CD14-positive monocyte (primary cell): ENCODE measurements around the gene TNFRSF14. TPM values are rescaled to one million over a fixed set of nuclear protein-coding genes. Genes with fewer than 3 reads are reported as not detected.

Experiments used
- DNase-seq, 3 donors: peaks; one replicate each; pipeline ENCODE4 v3.0.0-alpha.2; 2011 to 2022
- H2AFZ ChIP-seq: 2 replicates; pipeline ENCODE4 v1.6.0; 2012; ENCODE audit warnings: mild to moderate bottlenecking, low read depth, low read length, inconsistent platforms; ENCODE audit not compliant: insufficient read depth, poor library complexity, severe bottlenecking
- H3K27ac ChIP-seq, 2 donors: 1 replicate in 1 of 2; 2 replicates in 1 of 2; pipeline ENCODE4 v1.5.1; 2012 to 2013; ENCODE audit warnings: low read length in 2 of 2, control low read depth in 1 of 2, inconsistent platforms in 1 of 2, low read depth in 1 of 2, mild to moderate bottlenecking in 1 of 2
- H3K27me3 ChIP-seq, 2 donors: one replicate each; pipeline versions ENCODE4 v1.6.0 to v1.6.1; 2011 to 2013; ENCODE audit warnings: low read length in 2 of 2; ENCODE audit not compliant: control insufficient read depth in 2 of 2, insufficient read depth in 2 of 2
- H3K36me3 ChIP-seq, 2 donors: replicated peaks in 1 of 2; 1 replicate in 1 of 2; 2 replicates in 1 of 2; pipeline versions ENCODE4 v1.5.1 to v1.6.1; 2012 to 2013; ENCODE audit warnings: low read length in 2 of 2, control low read depth in 1 of 2, inconsistent platforms in 1 of 2, mild to moderate bottlenecking in 1 of 2; ENCODE audit not compliant: insufficient read depth in 2 of 2, control insufficient read depth in 1 of 2
- H3K4me1 ChIP-seq, 2 donors: 1 replicate in 1 of 2; 2 replicates in 1 of 2; pipeline versions ENCODE4 v1.5.1 to v1.6.1; 2012 to 2013; ENCODE audit warnings: low read length in 2 of 2, control low read depth in 1 of 2, inconsistent platforms in 1 of 2, mild to moderate bottlenecking in 1 of 2, moderate library complexity in 1 of 2; ENCODE audit not compliant: insufficient read depth in 2 of 2, control insufficient read depth in 1 of 2
- H3K4me2 ChIP-seq: replicated peaks from 2 replicates; pipeline ENCODE3; 2012; ENCODE audit warnings: low read length, moderate library complexity, mild to moderate bottlenecking; ENCODE audit not compliant: poor library complexity, severe bottlenecking; ENCODE audit errors: extremely low read depth
- H3K4me3 ChIP-seq, 3 experiments: fragments of 200-600 bp in 1 of 3; sonication (generic) in 1 of 3; replicated peaks in 1 of 3; 1 replicate in 2 of 3; 2 replicates in 1 of 3; pipeline ENCODE4 v1.5.1; 2011 to 2013; ENCODE audit warnings: low read length in 3 of 3, mild to moderate bottlenecking in 3 of 3, control low read depth in 2 of 3, low read depth in 2 of 3, inconsistent platforms in 1 of 3, moderate library complexity in 1 of 3
- H3K79me2 ChIP-seq: 2 replicates; pipeline ENCODE4 v1.6.0; 2012; ENCODE audit warnings: mild to moderate bottlenecking, control low read depth, inconsistent platforms, low read length, moderate library complexity; ENCODE audit not compliant: insufficient read depth
- H3K9ac ChIP-seq: 2 replicates; pipeline ENCODE4 v1.6.0; 2017; ENCODE audit warnings: low read length, mild to moderate bottlenecking; ENCODE audit not compliant: insufficient read depth, poor library complexity, severe bottlenecking
- H3K9me3 ChIP-seq, 2 donors: replicated peaks in 1 of 2; 1 replicate in 1 of 2; 2 replicates in 1 of 2; pipeline versions ENCODE4 v1.5.1 to v1.6.1; 2012 to 2013; ENCODE audit warnings: low read length in 2 of 2, control low read depth in 1 of 2; ENCODE audit not compliant: control insufficient read depth in 1 of 2, insufficient read depth in 1 of 2
- H4K20me1 ChIP-seq: 2 replicates; pipeline ENCODE4 v1.6.0; 2012; ENCODE audit warnings: mild to moderate bottlenecking, low read length, control low read depth, moderate library complexity; ENCODE audit not compliant: insufficient read depth
- H3K27ac Mint-ChIP-seq, 7 donors: one replicate each; pipeline ENCODE4 v1.8.0; 2020; ENCODE audit warnings: mild to moderate bottlenecking in 7 of 7, mixed read lengths in 7 of 7, moderate library complexity in 6 of 7, inconsistent platforms in 2 of 7
- H3K27me3 Mint-ChIP-seq, 3 donors: one replicate each; pipeline ENCODE4 v1.8.0; 2021 to 2022; ENCODE audit warnings: low read depth in 3 of 3, mild to moderate bottlenecking in 3 of 3, mixed read lengths in 3 of 3, moderate library complexity in 3 of 3, inconsistent platforms in 1 of 3
- H3K36me3 Mint-ChIP-seq, 2 donors: one replicate each; pipeline ENCODE4 v1.8.0; 2020; ENCODE audit warnings: mixed read lengths in 2 of 2, inconsistent platforms in 1 of 2, mild to moderate bottlenecking in 1 of 2
- H3K4me1 Mint-ChIP-seq: one replicate; pipeline ENCODE4 v1.8.0; 2020; ENCODE audit warnings: mild to moderate bottlenecking, mixed read lengths
- H3K4me3 Mint-ChIP-seq, 2 donors: one replicate each; pipeline ENCODE4 v1.8.0; 2020; ENCODE audit warnings: mild to moderate bottlenecking in 2 of 2, mixed read lengths in 2 of 2, moderate library complexity in 1 of 2
- H3K9me3 Mint-ChIP-seq, 7 donors: one replicate each; pipeline ENCODE4 v1.8.0; 2020 to 2022; ENCODE audit warnings: mixed read lengths in 7 of 7, mild to moderate bottlenecking in 6 of 7, moderate library complexity in 6 of 7, inconsistent platforms in 2 of 7
- WGBS: methylation state at CpG from one replicate; pipeline ENCODE4 v1.1.5; 2013; ENCODE audit warnings: missing lambda C conversion rate; ENCODE audit not compliant: insufficient coverage; 5-methylcytosine and 5-hydroxymethylcytosine counted together
- intact Hi-C, 2 donors: fragments of 100-400 bp; cut with micrococcal nuclease; formaldehyde crosslinking; loops; one replicate each; pipeline versions ENCODE4 v1.15.0 to v1.15.1; 2023
- polyA plus RNA-seq, 3 donors: library from polyadenylated mRNA; depleted of rRNA in 1 of 3; unstranded in 2 of 3; stranded (reverse) in 1 of 3; fragments of 300-500 nt in 2 of 3; fragments of >200 nt in 1 of 3; fragmentation: Illumina TruSeq in 2 of 3; gene quantifications; 1 replicate in 2 of 3; 2 replicates in 1 of 3; pipeline ENCODE4 v1.2.3, GENCODE V29; 2012 to 2021
- TF ChIP-seq, protein P1 (sequence below): fragments of 200-600 bp; IDR thresholded peaks from one replicate; pipeline ENCODE4 v1.8.0; 2022; ENCODE audit warnings: antibody characterized with exemption, mild to moderate bottlenecking

TNFRSF14 gene
- polyA plus RNA-seq, 3 donors, result 62.1 to 512 (median 64.4) TPM

GRCh38 chr1:2519729-2520128 lies 36.4 kb upstream of the TNFRSF14 start:
- Histone ChIP-seq H2AFZ (no peak overlapping the region), H3K4me1 (peaks cover 3 to 8% of the 10 kb centered on the region in 2 donors), H3K36me3 (peaks cover 67 to 81% of the 10 kb centered on the region in 2 donors), H3K4me3 (no peak overlapping the region), H3K9me3 (no peaks in the 10 kb centered on the region), H4K20me1 (peaks cover 80% of the 10 kb centered on the region), H3K9ac (no peak overlapping the region), H3K27me3 (no peaks in the 10 kb centered on the region), H3K4me2 (no peak overlapping the region), H3K79me2 (peaks cover 33% of the 10 kb centered on the region), H3K27ac (no peak overlapping the region)
- H3K27ac Mint-ChIP-seq, result no peak overlapping the region
- no peaks in the 10 kb centered on the region for H3K9me3 Mint-ChIP-seq
- no peak overlapping the region for H3K4me3 Mint-ChIP-seq
- DNase-seq, result no peak
- intact Hi-C loops, result loop anchor here (5.0 to 10.0 kb wide), 2 partner anchors 127 to 315 kb away; partner anchors contain the start of genes MORN1 (in 1 of the 2) and RER1 (in 1 of the 2)
- H3K27me3 Mint-ChIP-seq, result peaks cover 0 to 1% (median 0%) of the 10 kb centered on the region in 3 donors
- H3K4me1 Mint-ChIP-seq, result peaks cover 10% of the 10 kb centered on the region
- 96% methylated on average over 30 of the region's 30 CpGs for WGBS
- H3K36me3 Mint-ChIP-seq, result peaks cover 67 to 83% of the 10 kb centered on the region in 2 donors
- TF ChIP-seq, protein P1, sequence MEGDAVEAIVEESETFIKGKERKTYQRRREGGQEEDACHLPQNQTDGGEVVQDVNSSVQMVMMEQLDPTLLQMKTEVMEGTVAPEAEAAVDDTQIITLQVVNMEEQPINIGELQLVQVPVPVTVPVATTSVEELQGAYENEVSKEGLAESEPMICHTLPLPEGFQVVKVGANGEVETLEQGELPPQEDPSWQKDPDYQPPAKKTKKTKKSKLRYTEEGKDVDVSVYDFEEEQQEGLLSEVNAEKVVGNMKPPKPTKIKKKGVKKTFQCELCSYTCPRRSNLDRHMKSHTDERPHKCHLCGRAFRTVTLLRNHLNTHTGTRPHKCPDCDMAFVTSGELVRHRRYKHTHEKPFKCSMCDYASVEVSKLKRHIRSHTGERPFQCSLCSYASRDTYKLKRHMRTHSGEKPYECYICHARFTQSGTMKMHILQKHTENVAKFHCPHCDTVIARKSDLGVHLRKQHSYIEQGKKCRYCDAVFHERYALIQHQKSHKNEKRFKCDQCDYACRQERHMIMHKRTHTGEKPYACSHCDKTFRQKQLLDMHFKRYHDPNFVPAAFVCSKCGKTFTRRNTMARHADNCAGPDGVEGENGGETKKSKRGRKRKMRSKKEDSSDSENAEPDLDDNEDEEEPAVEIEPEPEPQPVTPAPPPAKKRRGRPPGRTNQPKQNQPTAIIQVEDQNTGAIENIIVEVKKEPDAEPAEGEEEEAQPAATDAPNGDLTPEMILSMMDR, result no peak

- peaks cover 0 to 1% (median 0%) of the 10 kb centered on the region in 3 donors for H3K27me3 Mint-ChIP-seq
- Histone ChIP-seq H3K36me3 (peaks cover 63 to 76% of the 10 kb centered on the region in 2 donors), H3K4me1 (peaks cover 8 to 13% of the 10 kb centered on the region in 2 donors), H3K9ac (no peak overlapping the region), H3K27ac (no peak overlapping the region), H3K4me3 (no peak overlapping the region), H2AFZ (no peak overlapping the region), H3K27me3 (no peaks in the 10 kb centered on the region), H3K4me2 (no peak overlapping the region), H3K79me2 (peaks cover 38% of the 10 kb centered on the region), H3K9me3 (no peaks in the 10 kb centered on the region), H4K20me1 (peaks cover 83% of the 10 kb centered on the region)
- 98% methylated on average over 8 of the region's 20 CpGs for WGBS
- H3K4me1 Mint-ChIP-seq, result peaks cover 14% of the 10 kb centered on the region
- TF ChIP-seq, protein P1, result no peak
- DNase-seq, result no peak
- no peaks in the 10 kb centered on the region for H3K9me3 Mint-ChIP-seq
- H3K4me3 Mint-ChIP-seq, result no peak overlapping the region
- intact Hi-C loops, result loop anchor here (5.0 to 10.0 kb wide), 2 partner anchors 128 to 315 kb away; partner anchors contain the start of genes MORN1 (in 1 of the 2) and RER1 (in 1 of the 2)
- no peak overlapping the region for H3K27ac Mint-ChIP-seq
- peaks cover 64 to 81% of the 10 kb centered on the region in 2 donors for H3K36me3 Mint-ChIP-seq
Observed at GRCh38 chr1:2520206-2520605, 36.0 kb upstream of the TNFRSF14 start.
